ENCODE results near the gene LCP2. TPM values are rescaled to one million over a fixed set of nuclear protein-coding genes. Genes with fewer than 3 reads are reported as not detected.

Gene LCP2
- total RNA-seq, 1 donor from 2014 or later, result 25.5 TPM

GRCh38 chr5:170341545-170341944 lies 44.0 kb upstream of the LCP2 start:
- H3K9me3 ChIP-seq, result no peaks in the 10 kb centered on the region
- intact Hi-C loops (cut with DNase I), result loop anchor here (5.0 kb wide), 1 partner anchor 114 kb away; no protein-coding TSS in a partner anchor
- H3K27me3 ChIP-seq, result no peaks in the 10 kb centered on the region
- TF ChIP-seq, protein P1, sequence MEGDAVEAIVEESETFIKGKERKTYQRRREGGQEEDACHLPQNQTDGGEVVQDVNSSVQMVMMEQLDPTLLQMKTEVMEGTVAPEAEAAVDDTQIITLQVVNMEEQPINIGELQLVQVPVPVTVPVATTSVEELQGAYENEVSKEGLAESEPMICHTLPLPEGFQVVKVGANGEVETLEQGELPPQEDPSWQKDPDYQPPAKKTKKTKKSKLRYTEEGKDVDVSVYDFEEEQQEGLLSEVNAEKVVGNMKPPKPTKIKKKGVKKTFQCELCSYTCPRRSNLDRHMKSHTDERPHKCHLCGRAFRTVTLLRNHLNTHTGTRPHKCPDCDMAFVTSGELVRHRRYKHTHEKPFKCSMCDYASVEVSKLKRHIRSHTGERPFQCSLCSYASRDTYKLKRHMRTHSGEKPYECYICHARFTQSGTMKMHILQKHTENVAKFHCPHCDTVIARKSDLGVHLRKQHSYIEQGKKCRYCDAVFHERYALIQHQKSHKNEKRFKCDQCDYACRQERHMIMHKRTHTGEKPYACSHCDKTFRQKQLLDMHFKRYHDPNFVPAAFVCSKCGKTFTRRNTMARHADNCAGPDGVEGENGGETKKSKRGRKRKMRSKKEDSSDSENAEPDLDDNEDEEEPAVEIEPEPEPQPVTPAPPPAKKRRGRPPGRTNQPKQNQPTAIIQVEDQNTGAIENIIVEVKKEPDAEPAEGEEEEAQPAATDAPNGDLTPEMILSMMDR (IDR thresholded peaks at IDR 0.05), result no peak
- no peak for TF ChIP-seq POLR2A (IDR thresholded peaks at IDR 0.05)
- no peak for TF ChIP-seq POLR2AphosphoS5 (IDR thresholded peaks at IDR 0.05; ENCODE audit: insufficient read depth in 1 of 2, low read depth in 1 of 2)
- H3K4me3 ChIP-seq, result no peak overlapping the region
- H3K36me3 ChIP-seq, result no peaks in the 10 kb centered on the region
- no peak overlapping the region for H3K27ac ChIP-seq
- no peak for DNase-seq (ENCODE audit: extremely low spot score in 2 of 2)
- H3K4me1 ChIP-seq, result no peaks in the 10 kb centered on the region

- no peaks in the 10 kb centered on the region for H3K36me3 ChIP-seq
- H3K9me3 ChIP-seq, result no peaks in the 10 kb centered on the region
- intact Hi-C loops (cut with DNase I), result loop anchor here (5.0 kb wide), 1 partner anchor 112 kb away; no protein-coding TSS in a partner anchor
- no peak overlapping the region for H3K27ac ChIP-seq
- H3K4me1 ChIP-seq, result no peaks in the 10 kb centered on the region
- no peak overlapping the region for H3K4me3 ChIP-seq
- H3K27me3 ChIP-seq, result no peaks in the 10 kb centered on the region
- DNase-seq (ENCODE audit: extremely low spot score in 2 of 2), result no peak
- no peak for TF ChIP-seq POLR2AphosphoS5 (IDR thresholded peaks at IDR 0.05; ENCODE audit: insufficient read depth in 1 of 2, low read depth in 1 of 2)
- TF ChIP-seq POLR2A (IDR thresholded peaks at IDR 0.05), result no peak
- TF ChIP-seq, protein P1 (IDR thresholded peaks at IDR 0.05), result no peak
These were observed 42.2 kb upstream of the LCP2 start for GRCh38 chr5:170339780-170340167.

DNA sequence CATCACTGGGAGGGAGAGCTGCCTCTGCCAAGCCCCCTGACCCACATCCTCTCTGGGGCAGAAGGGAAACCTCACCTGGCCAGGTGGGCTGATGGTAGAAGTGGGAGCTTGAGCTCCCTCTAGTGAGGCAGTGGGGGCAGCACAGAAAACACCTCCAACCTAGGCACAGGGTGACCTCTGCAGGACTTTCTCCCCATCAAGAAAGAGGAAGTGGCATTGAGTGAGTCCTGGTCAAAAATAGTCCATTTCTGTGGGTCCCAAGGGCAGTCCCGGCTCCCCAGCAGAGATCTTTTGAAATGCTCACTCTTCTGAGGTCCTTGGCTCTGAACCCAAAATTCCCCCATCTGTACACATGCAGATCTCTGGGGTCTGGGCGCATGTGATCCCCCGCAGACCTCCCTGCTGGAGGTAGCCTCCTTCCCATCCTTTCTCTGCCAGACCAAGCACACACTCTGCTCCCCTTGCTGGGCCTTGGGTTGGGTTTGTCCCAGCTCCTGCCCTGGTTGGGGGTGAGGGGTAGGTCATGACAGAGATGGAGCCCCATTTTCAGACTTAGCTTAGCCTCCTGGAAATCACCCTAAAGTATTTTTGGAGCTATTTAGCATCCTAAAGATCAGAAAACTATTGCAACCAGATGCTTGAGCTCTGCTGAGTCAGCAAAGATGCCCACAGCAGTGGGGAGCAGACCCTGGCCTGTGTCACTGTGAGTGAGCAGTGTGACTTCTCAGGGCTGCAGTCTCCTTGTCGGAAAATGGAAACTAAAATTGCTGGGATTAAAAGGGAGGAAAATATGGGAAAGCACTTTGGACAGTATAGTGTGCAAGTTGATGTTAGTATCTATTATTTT lies 41.6 kb upstream of the LCP2 start:
- H3K4me3 ChIP-seq, result no peak overlapping the region
- H3K27ac ChIP-seq, result no peak overlapping the region
- TF ChIP-seq POLR2AphosphoS5 (IDR thresholded peaks at IDR 0.05; ENCODE audit: insufficient read depth in 1 of 2, low read depth in 1 of 2) (no peak), POLR2A (IDR thresholded peaks at IDR 0.05) (no peak)
- TF ChIP-seq, protein P1 (IDR thresholded peaks at IDR 0.05), result no peak
- intact Hi-C loops (cut with DNase I), result no loop called here
- H3K27me3 ChIP-seq, result no peaks in the 10 kb centered on the region
- H3K4me1 ChIP-seq, result no peaks in the 10 kb centered on the region
- no peak for DNase-seq (ENCODE audit: extremely low spot score in 2 of 2)
- no peaks in the 10 kb centered on the region for H3K36me3 ChIP-seq
- H3K9me3 ChIP-seq, result no peaks in the 10 kb centered on the region

GRCh38 chr5:170338291-170338690 lies 40.7 kb upstream of the LCP2 start:
- no peak for DNase-seq (ENCODE audit: extremely low spot score in 2 of 2)

More at GRCh38 chr5:170338291-170338690, 40.7 kb upstream of the LCP2 start:
- Histone ChIP-seq H3K27me3 (no peaks in the 10 kb centered on the region), H3K4me1 (no peaks in the 10 kb centered on the region), H3K27ac (no peak overlapping the region), H3K9me3 (no peaks in the 10 kb centered on the region), H3K4me3 (no peak overlapping the region), H3K36me3 (no peaks in the 10 kb centered on the region)
- TF ChIP-seq, protein P1 (IDR thresholded peaks at IDR 0.05), result no peak
- no peak for TF ChIP-seq POLR2AphosphoS5 (IDR thresholded peaks at IDR 0.05; ENCODE audit: insufficient read depth in 1 of 2, low read depth in 1 of 2)
- TF ChIP-seq POLR2A (IDR thresholded peaks at IDR 0.05), result no peak
- intact Hi-C loops (cut with DNase I), result no loop called here
